ENCODE data around the gene FBXO4. TPM values are rescaled to one million over a fixed set of nuclear protein-coding genes. Genes with fewer than 3 reads are reported as not detected.

Gene FBXO4, protein sequence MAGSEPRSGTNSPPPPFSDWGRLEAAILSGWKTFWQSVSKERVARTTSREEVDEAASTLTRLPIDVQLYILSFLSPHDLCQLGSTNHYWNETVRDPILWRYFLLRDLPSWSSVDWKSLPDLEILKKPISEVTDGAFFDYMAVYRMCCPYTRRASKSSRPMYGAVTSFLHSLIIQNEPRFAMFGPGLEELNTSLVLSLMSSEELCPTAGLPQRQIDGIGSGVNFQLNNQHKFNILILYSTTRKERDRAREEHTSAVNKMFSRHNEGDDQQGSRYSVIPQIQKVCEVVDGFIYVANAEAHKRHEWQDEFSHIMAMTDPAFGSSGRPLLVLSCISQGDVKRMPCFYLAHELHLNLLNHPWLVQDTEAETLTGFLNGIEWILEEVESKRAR
- 3.1 TPM for total RNA-seq
- long read RNA-seq, partial matches to known transcripts, result 0 of 3 reads
- long read RNA-seq, other reads (novel, unspliced or antisense), result 1 of 3 reads

DNA sequence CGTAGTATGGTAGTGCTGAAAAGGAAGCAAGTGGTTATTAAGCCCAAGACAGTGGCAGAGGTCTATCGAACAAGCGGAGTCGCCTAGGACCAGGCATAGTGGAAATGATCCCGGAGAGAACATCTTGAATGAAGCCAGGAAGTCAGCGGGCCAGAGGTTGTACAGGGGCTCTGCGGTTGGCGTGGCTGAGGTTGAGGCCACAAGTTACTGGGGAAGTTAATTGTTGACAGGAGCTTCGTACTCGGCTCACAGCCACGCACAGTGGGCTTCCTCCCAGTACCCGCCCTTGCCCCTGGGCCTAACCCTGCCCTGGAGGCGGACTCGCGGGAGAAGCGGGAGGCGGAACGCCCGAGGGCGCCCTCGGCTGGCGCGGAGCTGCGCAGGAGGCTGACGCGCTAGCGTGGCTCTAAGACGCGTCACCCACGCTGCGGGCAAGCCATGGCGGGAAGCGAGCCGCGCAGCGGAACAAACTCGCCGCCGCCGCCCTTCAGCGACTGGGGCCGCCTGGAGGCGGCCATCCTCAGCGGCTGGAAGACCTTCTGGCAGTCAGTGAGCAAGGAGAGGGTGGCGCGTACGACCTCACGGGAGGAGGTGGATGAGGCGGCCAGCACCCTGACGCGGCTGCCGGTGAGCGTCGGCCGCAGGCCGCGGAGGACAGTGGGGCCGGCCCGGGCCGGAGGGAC is at the start of gene FBXO4:
Gene FBXO4, plus strand, starts transcription at position 410 of the 683 bp plus-strand sequence. Its CDS starts 29 bp downstream, at position 439.
- ATAC-seq (peak; percentile 99), DNase-seq (peak; percentile 94)
- intact Hi-C loops (cut with micrococcal nuclease), result loop anchor here (10.0 kb wide), 1 partner anchor 70 kb away; no protein-coding TSS in a partner anchor

DNA sequence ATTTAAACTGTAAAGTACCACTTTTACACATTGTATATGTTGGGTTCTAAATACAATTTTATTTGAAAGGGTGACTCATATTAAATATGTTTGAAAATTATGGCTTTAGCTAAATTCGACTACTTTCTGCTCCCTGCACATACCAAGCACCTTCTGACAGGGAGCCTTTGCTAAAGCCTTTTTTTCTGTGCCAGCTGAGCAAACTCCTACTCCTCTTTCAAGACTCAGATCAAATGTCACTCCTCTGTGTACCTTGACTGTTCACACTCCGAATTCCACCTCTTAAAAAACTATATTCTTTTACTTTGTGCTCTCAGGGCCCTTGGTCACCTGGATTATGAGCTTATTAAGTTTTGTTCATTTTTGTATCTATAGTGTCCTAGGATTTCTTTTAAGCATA is 48.4 kb upstream of the FBXO4 start:
- ATAC-seq, result no peak
- DNase-seq, result no peak
- intact Hi-C loops (cut with micrococcal nuclease), result no loop called here

DNA sequence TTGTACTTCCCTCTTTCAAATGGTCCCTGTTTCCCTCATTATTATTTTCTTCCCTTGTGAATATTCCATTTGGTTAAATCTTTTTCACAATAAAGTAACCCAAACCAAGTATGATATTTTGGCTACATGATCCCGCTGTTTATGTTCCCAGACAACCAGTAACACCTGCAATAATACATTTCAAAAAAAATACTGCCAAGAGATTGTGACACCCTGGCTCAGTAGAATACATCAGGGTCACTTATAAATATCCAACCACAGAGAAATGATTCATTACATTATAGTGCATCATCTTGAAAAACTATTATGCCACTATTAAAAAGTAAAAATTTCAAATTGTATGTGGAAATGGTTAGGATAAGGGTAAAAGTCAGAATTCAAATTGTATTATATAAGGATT is 47.7 kb upstream of the FBXO4 start:
- intact Hi-C loops (cut with micrococcal nuclease), result no loop called here
- ATAC-seq, result no peak
- DNase-seq, result no peak

DNA sequence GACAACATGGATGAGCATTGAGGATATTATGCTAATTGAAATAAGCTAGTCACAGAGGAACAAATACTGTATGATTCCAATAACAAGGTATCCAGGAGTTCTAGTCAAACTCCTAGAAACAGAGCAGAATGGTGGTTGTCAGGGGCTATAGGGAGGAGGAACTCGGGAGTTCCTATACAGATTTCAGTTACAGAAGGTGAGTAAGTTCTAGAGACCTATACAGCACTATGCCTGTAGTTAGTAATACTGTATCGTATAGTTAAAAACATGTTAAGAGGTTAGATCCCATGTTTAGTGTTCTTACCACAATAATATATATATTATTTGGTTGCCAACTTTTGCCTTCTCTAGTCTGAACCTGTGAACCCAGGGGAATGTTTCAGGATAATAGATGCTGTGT is 46.9 kb upstream of the FBXO4 start:
- DNase-seq (no peak), ATAC-seq (no peak)
- intact Hi-C loops (cut with micrococcal nuclease), result no loop called here

DNA sequence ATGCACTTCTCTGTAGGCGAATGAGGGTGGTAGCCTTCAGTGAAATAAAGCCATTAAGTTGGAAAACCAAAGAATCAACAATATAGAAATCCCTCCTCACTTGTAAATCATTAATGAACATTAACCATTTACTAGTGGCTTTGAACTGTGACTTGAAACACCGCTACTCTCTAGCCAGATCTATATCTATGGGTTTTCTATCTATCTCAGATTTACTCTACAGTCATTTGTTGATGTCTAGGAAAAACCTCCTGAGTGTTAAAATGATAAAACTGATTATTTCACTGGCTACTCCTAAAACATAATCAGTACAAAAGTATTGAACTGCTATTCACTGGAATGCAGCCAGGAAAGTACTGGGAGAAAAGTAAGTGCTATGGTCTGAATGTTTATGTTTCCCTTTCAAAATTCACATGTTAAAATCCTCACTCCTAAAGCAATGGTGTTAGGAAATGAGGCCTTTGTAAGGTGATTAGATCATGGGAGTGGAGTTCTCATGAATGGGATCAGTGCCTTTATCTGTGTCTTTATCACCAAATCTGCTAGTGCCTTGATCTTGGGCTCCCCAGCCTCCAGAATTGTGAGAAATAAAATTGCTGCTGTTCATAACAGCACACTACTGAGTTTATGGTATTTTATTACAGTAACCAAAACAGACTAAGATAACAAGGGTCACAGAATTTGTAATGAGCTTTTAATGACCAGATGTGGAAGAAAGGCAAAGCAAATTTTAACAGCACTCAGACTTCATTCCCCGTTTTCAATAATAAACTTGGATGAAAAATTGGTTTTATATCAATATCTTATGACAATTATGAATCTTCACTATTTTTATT is 46.2 kb upstream of the FBXO4 start:
- DNase-seq (no peak), ATAC-seq (no peak)
- intact Hi-C loops (cut with micrococcal nuclease), result no loop called here

DNA sequence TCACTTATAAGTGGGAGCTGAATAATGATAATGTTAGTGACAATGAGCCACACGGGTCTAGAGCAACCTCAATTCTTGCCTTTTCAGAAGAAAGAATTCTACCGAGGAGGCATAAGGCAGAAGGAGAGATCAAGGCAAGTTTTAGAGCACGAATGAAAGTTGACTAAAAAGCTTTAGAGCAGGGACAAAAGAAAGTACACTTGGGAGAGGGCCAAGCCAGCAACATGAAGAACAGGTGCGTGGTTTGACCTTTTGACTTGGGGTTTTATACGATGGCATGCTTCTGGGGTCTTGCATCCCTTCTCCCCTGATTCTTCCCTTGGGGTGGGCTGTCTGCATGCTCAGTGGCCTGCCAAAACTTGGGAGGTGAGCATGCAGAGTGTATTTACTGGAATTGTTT is 42.3 kb upstream of the FBXO4 start:
- no peak for DNase-seq

DNA sequence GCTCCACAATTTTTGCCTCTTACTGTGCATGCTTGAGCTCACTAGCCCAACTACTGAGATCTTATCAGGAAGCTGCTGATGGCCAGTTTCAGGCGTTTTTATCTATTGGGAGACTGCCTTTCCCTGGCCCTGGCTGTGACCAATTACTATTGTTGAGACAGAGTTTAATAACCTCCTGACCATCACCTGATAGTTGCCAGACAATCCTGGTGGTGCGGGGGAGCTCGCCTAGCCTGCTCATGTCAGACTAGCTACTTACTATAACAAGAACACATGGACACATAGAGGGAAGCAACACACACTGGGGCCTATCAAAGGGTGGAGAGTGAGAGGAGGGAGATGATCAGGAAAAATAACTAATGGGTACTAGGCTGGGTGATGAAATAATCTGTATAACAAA is 41.8 kb upstream of the FBXO4 start:
- DNase-seq, result no peak
- ATAC-seq, result no peak
- intact Hi-C loops (cut with micrococcal nuclease), result no loop called here

More for the DNA sequence above, 42.3 kb upstream of the FBXO4 start:
- no peak for ATAC-seq
- intact Hi-C loops (cut with micrococcal nuclease), result no loop called here

DNA sequence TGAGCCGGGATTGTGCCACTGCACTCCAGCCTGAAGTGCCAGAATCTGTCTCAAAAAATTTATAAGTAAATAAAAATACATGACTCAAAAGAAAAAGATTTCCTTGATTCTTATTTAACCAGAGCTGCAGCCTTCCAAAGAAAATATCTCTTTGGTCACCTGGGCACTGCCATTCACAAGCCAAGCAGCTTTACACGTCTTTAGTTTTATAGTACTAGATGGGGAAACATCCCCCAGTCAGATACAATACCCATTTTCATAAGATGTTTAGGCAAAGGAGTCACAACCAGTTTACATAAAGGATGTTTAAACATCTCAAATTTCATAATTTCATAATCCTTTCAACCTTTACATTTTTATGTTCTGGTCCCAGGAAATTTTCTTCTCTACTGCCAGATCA is 41.1 kb upstream of the FBXO4 start:
- DNase-seq (no peak), ATAC-seq (no peak)
- intact Hi-C loops (cut with micrococcal nuclease), result no loop called here

DNA sequence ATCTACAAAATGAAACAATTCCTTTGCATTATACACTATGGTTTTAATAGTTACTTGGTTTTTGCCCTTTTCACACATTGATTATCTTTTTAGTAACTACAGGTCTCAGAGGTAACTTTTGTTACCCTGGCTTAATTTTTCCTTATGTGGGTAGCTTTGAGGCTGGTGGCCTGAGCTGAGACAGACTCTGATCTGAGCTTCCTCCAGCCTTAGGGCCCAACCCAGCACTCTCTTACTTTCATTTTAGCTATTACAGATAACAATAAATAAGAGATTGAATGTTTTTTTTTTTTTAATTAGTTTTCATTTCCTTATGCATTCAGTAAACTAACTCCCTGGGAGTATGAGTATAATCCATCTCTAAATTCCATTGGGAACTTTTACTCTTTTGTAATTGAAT is 39.8 kb upstream of the FBXO4 start:
- intact Hi-C loops (cut with micrococcal nuclease), result no loop called here
- no peak for DNase-seq
- ATAC-seq, result no peak

DNA sequence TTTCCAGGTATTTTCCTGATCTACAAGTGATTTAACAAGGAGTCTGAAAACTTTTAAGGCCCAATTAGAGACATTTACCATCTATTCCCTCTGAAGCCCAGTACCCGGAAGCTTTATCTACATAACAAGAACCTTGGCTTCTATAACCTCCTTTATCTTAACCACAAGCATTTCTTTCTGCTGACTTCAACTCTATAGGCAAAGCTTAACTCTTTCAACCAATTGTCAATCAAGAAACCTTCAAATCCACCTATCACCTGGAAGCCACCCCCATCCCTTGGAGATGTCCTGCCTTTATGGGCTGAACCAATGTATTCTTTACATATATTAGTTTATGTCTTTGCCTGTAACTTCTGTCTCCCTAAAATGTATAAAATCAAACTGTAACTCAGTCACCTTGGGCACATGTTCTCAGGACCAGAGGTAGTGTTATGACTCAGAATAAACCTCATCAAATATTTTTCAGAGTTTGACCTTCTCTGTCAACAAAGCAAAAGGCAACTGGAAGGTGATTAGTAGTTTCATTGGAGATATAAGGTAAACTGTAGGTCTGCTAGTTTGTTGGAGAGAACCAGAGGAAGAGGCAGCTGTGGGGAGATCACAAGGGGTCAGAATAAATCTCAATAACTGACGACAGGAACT is 33.9 kb upstream of the FBXO4 start:
- intact Hi-C loops (cut with micrococcal nuclease), result no loop called here
- ATAC-seq (no peak), DNase-seq (no peak)

DNA sequence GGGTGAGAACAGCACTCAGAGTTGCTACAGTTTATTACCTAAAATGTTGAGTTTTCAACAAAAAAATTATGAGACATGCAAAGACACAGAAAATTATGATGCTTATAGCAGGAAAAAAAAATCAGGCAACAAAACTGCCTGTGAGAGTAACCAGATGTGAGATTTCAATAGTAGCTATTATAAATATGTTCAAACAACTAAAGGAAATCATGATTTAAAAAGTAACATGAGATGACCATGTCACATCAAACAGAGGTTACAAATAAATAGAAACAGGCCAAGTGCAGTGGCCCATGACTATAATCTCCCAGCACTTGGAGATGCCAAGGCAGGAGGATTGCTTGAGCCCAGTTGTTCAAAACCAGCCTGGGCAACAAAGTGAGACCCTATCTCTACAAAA is 33.0 kb upstream of the FBXO4 start:
- intact Hi-C loops (cut with micrococcal nuclease), result no loop called here
- no peak for DNase-seq
- no peak for ATAC-seq

DNA sequence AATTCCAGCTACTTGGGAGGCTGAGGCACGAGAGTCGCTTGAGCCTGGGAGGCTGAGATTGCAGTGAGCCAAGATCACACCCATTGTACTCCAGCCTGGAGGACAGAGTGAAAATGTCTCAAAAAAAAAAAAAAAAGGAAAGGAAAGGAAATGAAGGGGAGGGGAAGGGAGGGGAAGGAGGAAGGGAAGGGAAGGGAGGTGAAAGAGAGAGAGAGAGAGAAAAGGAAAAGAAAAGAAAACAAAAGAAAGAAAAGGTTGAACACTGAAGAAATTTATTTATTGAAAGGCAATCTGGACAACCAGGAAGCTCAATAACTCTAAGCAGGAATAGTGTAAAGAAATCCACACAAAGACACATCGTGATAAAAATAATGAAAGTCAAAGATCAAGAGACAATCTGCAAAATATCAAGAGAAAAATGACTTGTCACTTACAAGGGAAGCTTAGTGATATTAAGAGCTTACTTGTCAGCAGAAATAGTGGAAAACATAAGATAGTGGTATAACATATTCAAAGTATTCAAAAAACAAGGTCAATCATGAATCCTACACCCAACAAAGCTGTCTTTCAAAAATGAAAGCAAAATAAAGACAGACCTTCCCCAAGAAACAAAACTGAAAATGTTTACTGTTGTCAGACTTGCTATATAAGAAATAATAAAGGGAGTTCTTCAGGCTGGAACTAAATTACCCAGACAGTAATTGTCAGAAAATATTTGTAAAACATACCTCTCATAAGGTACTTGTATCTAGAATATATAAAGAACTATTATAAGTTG is 31.8 kb upstream of the FBXO4 start:
- intact Hi-C loops (cut with micrococcal nuclease), result no loop called here
- no peak for DNase-seq
- no peak for ATAC-seq

DNA sequence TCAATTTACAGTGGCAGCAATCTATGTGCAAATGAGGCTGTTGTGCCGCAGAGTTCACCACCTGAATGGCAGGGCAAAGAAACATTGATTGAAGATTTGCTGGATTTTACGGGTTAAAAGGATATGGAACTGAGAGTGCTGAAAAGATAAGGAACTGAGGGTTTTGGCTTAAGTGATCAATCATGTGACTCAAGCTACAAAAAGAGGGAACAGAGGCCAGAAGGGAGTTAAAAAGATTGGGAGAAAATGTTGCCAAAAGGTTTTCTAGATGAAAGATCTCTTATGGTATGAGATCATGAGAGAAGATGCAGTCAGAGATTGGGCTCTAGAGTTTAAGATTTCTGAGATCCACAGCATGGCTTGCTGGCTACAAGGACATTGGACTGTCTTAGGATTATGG is 28.9 kb upstream of the FBXO4 start:
- ATAC-seq, result no peak
- intact Hi-C loops (cut with micrococcal nuclease), result no loop called here
- DNase-seq, result no peak

DNA sequence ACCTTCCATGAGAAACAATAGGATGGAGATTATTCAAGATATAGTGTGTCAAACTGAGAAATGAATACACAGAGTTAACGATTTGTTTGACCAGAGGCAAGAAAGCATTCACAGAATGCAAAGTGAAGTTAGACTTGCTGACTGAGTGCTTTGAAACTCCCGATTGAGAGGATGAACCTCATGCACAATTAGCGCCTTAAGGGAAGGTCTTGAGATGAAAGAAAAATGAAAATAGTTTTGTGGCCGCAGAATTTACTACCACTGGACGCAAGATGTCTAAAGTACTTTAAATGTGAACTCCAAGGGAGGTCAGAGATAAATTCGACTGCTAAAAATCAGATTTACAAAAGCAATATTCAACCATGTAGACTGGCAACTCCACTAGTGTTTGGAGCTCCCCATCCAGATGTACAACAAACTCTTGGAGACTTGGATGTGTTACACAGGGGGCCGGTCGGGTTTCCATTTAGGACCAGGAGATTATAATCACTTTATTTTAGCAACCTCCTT is 21.6 kb upstream of the FBXO4 start:
- ATAC-seq (no peak), DNase-seq (no peak)
- intact Hi-C loops (cut with micrococcal nuclease), result no loop called here

DNA sequence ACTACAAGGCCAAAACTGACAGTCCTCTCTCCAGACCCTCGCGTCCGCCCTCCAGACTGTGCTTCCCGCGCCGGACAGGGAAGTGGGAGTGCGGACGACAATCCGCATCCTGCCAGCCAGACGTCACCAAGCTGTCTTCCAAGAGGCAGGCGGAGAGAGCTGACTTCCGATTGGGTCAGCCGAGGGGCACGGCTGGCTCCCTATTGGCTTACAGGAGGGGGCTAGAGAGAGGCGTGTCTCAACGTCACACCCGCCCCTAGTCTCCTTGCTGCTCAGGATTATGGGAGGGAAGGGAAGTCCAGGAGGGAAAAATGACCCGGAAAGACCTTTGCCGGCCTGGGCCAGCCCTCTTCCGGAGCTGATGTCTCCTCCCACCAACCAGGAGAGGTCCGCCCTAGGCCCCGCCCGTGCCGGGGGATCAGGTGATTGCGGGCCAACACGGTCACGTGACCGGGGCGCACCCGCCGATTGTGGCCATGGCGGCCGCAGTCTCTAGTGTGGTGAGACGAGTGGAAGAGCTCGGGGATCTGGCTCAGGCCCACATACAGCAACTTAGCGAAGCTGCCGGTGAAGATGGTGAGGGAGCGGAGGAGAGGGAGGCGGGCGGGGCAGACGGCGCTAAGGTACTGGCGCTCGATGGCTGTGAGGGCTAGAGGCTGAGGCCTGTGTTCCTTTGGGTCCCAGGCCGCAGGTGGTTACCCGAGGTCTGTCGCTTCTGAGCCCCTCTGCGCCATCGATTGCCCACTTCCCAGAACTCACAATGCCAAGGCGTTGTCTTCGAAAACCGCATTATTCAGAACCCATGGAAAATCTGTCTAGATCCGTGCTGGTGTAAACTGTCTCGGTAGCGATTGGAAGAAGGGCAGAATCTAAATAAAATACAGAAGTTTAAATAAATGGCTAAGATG is 20.9 kb upstream of the FBXO4 start, which contains the start of gene RIMOC1:
Gene RIMOC1, plus strand, starts transcription at position 453 of the 908 bp plus-strand sequence. Its CDS starts 24 bp downstream, at position 477.
- intact Hi-C loops (cut with micrococcal nuclease), result no loop called here
- DNase-seq (peak; percentile 99), ATAC-seq (peak; percentile 99)

DNA sequence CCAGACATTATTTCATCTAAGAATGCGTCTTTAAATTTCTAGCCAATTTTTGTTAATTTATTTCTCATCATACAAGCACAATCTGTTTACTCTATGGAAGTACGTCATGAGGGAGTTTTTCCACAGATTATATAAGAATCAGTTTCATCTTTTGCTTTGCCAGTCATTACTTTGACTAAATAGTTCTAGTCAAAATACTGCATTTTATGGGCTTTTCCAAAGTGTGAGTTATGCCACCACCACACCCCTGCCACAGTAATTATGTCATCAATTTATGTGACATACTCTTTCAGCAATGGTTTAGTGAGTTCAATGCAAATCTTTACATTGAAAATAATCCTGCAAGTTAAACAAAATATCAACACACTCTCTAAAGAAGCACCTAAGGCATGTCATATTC is 18.9 kb upstream of the FBXO4 start:
- no peak for DNase-seq
- intact Hi-C loops (cut with micrococcal nuclease), result no loop called here

DNA sequence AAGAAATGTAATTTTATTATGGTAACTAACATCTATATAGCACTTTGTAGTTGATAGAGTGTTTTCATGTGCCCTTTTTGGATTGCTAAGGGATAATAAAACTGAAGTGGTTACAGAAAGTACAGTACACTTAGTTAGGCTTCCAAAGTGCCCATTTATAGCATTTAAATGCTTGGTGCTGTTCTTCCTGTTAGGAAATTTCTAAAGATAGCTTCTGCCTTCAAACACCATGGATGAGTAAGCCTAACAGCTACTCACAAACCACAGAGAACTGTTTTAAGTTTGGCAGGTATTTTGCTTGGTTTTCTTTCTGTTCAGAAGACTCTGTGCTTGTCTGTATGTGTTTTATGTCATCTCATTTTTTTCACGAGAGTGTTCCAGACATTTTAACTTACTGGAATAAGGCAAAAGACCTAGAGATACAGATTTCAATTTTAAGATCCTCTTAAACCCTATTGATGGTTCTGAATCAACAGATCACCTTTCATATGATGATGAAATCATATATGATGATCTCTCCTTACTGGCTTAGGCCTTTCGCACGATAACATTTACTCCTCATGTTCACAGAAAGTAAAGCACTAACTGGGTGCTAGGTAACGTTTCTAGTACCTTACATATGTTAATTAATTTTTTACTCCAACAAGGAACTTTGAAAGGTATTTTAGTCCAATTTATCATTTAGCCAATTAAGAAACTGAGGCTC is 16.6 kb upstream of the FBXO4 start:
- intact Hi-C loops (cut with micrococcal nuclease), result no loop called here
- peak; percentile 38 for ATAC-seq
- DNase-seq, result no peak

More for the DNA sequence above, 18.9 kb upstream of the FBXO4 start:
- ATAC-seq, result no peak
